HepG2 (cell line): ENCODE data around the gene JOSD1. TPM values are rescaled to one million over a fixed set of nuclear protein-coding genes. Genes with fewer than 3 reads are reported as not detected.

Experiments
- ATAC-seq: fragments of 200-7000 bp; cut with Tn5 transposase; 3 replicates; pipeline ENCODE4 v1.9.1; 2020; ENCODE audit warnings: mild to moderate bottlenecking, moderate library complexity
- BruUV-seq: library from RNA; stranded (reverse); fragments of 400-500 nt; replicated peaks from 2 replicates; lab custom pipeline; 2021; lab: Mats Ljungman, UMichigan
- CTCF ChIA-PET: fragments of 300-600 bp; formaldehyde crosslinking; extraction: SDS; loops from one replicate; lab custom pipeline; 2021; ENCODE audit warnings: low total read pairs, inconsistent platforms, low intra/inter-chr PET ratio; lab: Yijun Ruan, JAX
- POLR2A ChIA-PET: fragments of 350-600 bp; sonication (Branson Sonifier 250); formaldehyde crosslinking; loops from one replicate; lab custom pipeline; 2020; ENCODE audit warnings: antibody characterized with exemption, inconsistent platforms; lab: Yijun Ruan, JAX
- DNase-seq: peaks from one replicate; pipeline ENCODE4 v3.0.0-alpha.2; 2015; ENCODE audit warnings: low spot score
- FAIRE-seq: peaks from 3 replicates; lab custom pipeline; 2011; peaks lifted over from hg19 to GRCh38; lab: Jason Lieb, UNC
- H2AFZ ChIP-seq: one replicate; pipeline ENCODE4 v1.6.1; 2011; ENCODE audit warnings: low read length, inconsistent platforms
- H3K27ac ChIP-seq: fragments of 300-600 bp; 3 replicates; pipeline ENCODE4 v1.8.0; 2011; ENCODE audit warnings: mixed run types, mild to moderate bottlenecking, mixed read lengths, low read length, inconsistent platforms; ENCODE audit not compliant: insufficient read depth; ENCODE audit errors: extremely low read length
- H3K27me3 ChIP-seq, 2 experiments: fragments of 200-600 bp in 1 of 2; 2 replicates in 1 of 2; 3 replicates in 1 of 2; pipeline versions ENCODE4 v1.6.0 to v1.8.0; 2011; ENCODE audit warnings: low read length in 2 of 2, mild to moderate bottlenecking in 2 of 2, moderate library complexity in 2 of 2, inconsistent platforms in 1 of 2; ENCODE audit not compliant: insufficient read depth in 2 of 2, control insufficient read depth in 1 of 2
- H3K36me3 ChIP-seq, 2 experiments: fragments of 200-600 bp in 1 of 2; replicated peaks in 1 of 2; 2 replicates in 1 of 2; 3 replicates in 1 of 2; pipeline versions ENCODE4 v1.5.1 to v1.8.0; 2011; ENCODE audit warnings: low read length in 2 of 2, inconsistent platforms in 1 of 2; ENCODE audit not compliant: insufficient read depth in 2 of 2, control insufficient read depth in 1 of 2
- H3K4me1 ChIP-seq: 2 replicates; pipeline ENCODE4 v1.5.1; 2012; ENCODE audit warnings: low read length, inconsistent platforms; ENCODE audit not compliant: insufficient read depth
- H3K4me2 ChIP-seq: 2 replicates; pipeline ENCODE4 v1.6.0; 2011; ENCODE audit warnings: low read depth, low read length, inconsistent platforms
- H3K4me3 ChIP-seq, 3 experiments: fragments of 200-600 bp in 1 of 3; sonication (generic), shearing (Covaris generic) in 1 of 3; replicated peaks in 1 of 3; 2 replicates each; pipeline ENCODE4 v1.5.1; 2011 to 2016; ENCODE audit warnings: low read length in 3 of 3, inconsistent platforms in 2 of 3, low read depth in 2 of 3, mild to moderate bottlenecking in 2 of 3, control low read depth in 1 of 3, mixed read lengths in 1 of 3; ENCODE audit not compliant: insufficient read depth in 1 of 3
- H3K79me2 ChIP-seq: one replicate; pipeline ENCODE4 v1.6.1; 2011; ENCODE audit warnings: low read length, inconsistent platforms; ENCODE audit not compliant: insufficient read depth
- H3K9ac ChIP-seq: 2 replicates; pipeline ENCODE4 v1.6.0; 2011; ENCODE audit warnings: mild to moderate bottlenecking, low read depth, low read length, inconsistent platforms; ENCODE audit not compliant: insufficient read depth
- H3K9me3 ChIP-seq: 2 replicates; pipeline ENCODE4 v1.5.1; 2012; ENCODE audit warnings: mild to moderate bottlenecking, low read length
- H4K20me1 ChIP-seq: 2 replicates; pipeline ENCODE4 v1.6.0; 2011; ENCODE audit warnings: inconsistent platforms, mild to moderate bottlenecking, low read length, moderate library complexity; ENCODE audit not compliant: insufficient read depth
- DR1 ChIP-seq: sonication (generic); formaldehyde crosslinking; IDR thresholded peaks from 2 replicates; pipeline ENCODE4 v1.8.0; 2021; ENCODE audit warnings: mild to moderate bottlenecking, missing genetic modification reagents, inconsistent platforms
- EHMT2 ChIP-seq: fragments of 200-600 bp; sonication (generic); IDR thresholded peaks from 2 replicates; pipeline ENCODE4 v1.7.0; 2017; ENCODE audit warnings: antibody characterized with exemption, low read depth, low read length, borderline replicate concordance
- GABPB1 ChIP-seq: IDR thresholded peaks from 2 replicates; pipeline ENCODE4 v1.6.1; 2016; ENCODE audit warnings: mild to moderate bottlenecking, missing genetic modification reagents, moderate library complexity, missing compliant biosample characterization
- HNRNPL ChIP-seq: fragments of 200-400 bp; formaldehyde crosslinking; IDR thresholded peaks from 2 replicates; pipeline ENCODE4 v1.6.1; 2017; ENCODE audit warnings: mild to moderate bottlenecking, low read depth, low read length
- HOXD1 ChIP-seq: sonication (generic); formaldehyde crosslinking; IDR thresholded peaks from 2 replicates; pipeline ENCODE4 v1.5.0; 2020; ENCODE audit warnings: missing genetic modification reagents
- JUNB ChIP-seq: sonication (generic); formaldehyde crosslinking; IDR thresholded peaks from 2 replicates; pipeline ENCODE4 v1.8.0; 2022; ENCODE audit warnings: missing genetic modification reagents, mild to moderate bottlenecking, borderline replicate concordance
- KMT2B ChIP-seq: IDR thresholded peaks from 2 replicates; pipeline ENCODE4 v1.6.1; 2016; ENCODE audit warnings: missing genetic modification reagents, missing compliant biosample characterization
- MAFF ChIP-seq: IDR thresholded peaks from 2 replicates; pipeline ENCODE4 v1.6.1; 2011; ENCODE audit warnings: low read depth, low read length, improper control_type of control experiment
- NCOA2 ChIP-seq: sonication (generic); formaldehyde crosslinking; IDR thresholded peaks from 2 replicates; pipeline ENCODE4 v1.8.0; 2022; ENCODE audit warnings: inconsistent platforms
- RBFOX2 ChIP-seq: fragments of 200-400 bp; formaldehyde crosslinking; IDR thresholded peaks from 2 replicates; pipeline ENCODE4 v1.6.1; 2017; ENCODE audit warnings: low read depth, mild to moderate bottlenecking, low read length
- SMARCC2 ChIP-seq: fragments of 450-650 bp; IDR thresholded peaks from 2 replicates; pipeline ENCODE4 v1.6.1; 2017; ENCODE audit warnings: antibody characterized with exemption, mild to moderate bottlenecking
- ZNF207 ChIP-seq: fragments of 450-650 bp; IDR thresholded peaks from 2 replicates; pipeline ENCODE4 v1.6.1; 2016; ENCODE audit warnings: antibody characterized with exemption, borderline replicate concordance
- ZNF235 ChIP-seq: sonication (generic); formaldehyde crosslinking; IDR thresholded peaks from 2 replicates; pipeline ENCODE4 v1.8.1; 2023; ENCODE audit warnings: mild to moderate bottlenecking, missing genetic modification reagents, borderline replicate concordance
- ZNF337 ChIP-seq: sonication (generic); formaldehyde crosslinking; IDR thresholded peaks from 2 replicates; pipeline ENCODE4 v1.5.1; 2020; ENCODE audit warnings: missing genetic modification reagents, low read depth, mild to moderate bottlenecking, borderline replicate concordance
- ZNF34 ChIP-seq: sonication (generic); formaldehyde crosslinking; IDR thresholded peaks from 2 replicates; pipeline ENCODE4 v1.4.0; 2020; ENCODE audit warnings: mild to moderate bottlenecking, missing genetic modification reagents, borderline replicate concordance
- ZNF441 ChIP-seq: sonication (generic); formaldehyde crosslinking; IDR thresholded peaks from 2 replicates; pipeline ENCODE4 v1.7.0; 2021; ENCODE audit warnings: missing genetic modification reagents, borderline replicate concordance
- ZNF709 ChIP-seq: sonication (generic); formaldehyde crosslinking; IDR thresholded peaks from 2 replicates; pipeline ENCODE4 v1.5.0; 2020; ENCODE audit warnings: mild to moderate bottlenecking, missing genetic modification reagents
- WGBS: methylation state at CpG from one replicate; pipeline ENCODE4 v1.1.6; 2017; ENCODE audit warnings: low lambda C conversion rate; 5-methylcytosine and 5-hydroxymethylcytosine counted together
- in situ Hi-C: cut with HindIII; loops from 2 replicates; pipeline ENCODE4 v1.10.0; 2017; ENCODE audit warnings: low pct_unique_long_range_greater_than_20kb; ENCODE audit not compliant: extremely low pct_ligation_motif_present
- intact Hi-C: fragments of 100-400 bp; cut with micrococcal nuclease; formaldehyde crosslinking; loops from one replicate; pipeline ENCODE4 v1.10.0; 2022; ENCODE audit not compliant: unreplicated experiment
- polyA plus RNA-seq, 8 experiments: library from polyadenylated mRNA; depleted of rRNA in 3 of 8; stranded (reverse) in 7 of 8; unstranded in 1 of 8; fragments of >200 nt; fragmentation: Illumina TruSeq in 4 of 8; extraction: Trizol in 4 of 8; gene quantifications; 2 replicates each; pipeline versions ENCODE4 v1.2.1 to v1.2.3, GENCODE V29; 2011 to 2016; ENCODE audit warnings: low read depth in 4 of 8, missing spikeins in 1 of 8, mixed read lengths in 1 of 8; ENCODE audit not compliant: insufficient read depth in 1 of 8
- total RNA-seq, 5 experiments: library from RNA; depleted of rRNA; stranded (reverse); fragments of >200 nt; fragmentation: Illumina TruSeq; extraction: Trizol; gene quantifications; 2 replicates each; pipeline ENCODE4 v1.2.3, GENCODE V29; 2016; ENCODE audit warnings: low read depth in 1 of 5
- TF ChIP-seq, protein P1 (sequence below): sonication (generic); formaldehyde crosslinking; conservative IDR thresholded peaks from 2 replicates; pipeline ENCODE4 v1.8.0; 2022; ENCODE audit warnings: low read depth, missing genetic modification reagents
- TF ChIP-seq, protein P2 (sequence below): sonication (generic); formaldehyde crosslinking; IDR thresholded peaks from 2 replicates; pipeline ENCODE4 v1.5.1; 2020; ENCODE audit warnings: missing genetic modification reagents, mild to moderate bottlenecking, borderline replicate concordance
- TF ChIP-seq, protein P3 (sequence below): IDR thresholded peaks from 2 replicates; pipeline ENCODE4 v1.6.1; 2016; ENCODE audit warnings: mild to moderate bottlenecking, missing biosample characterization, missing genetic modification reagents
- TF ChIP-seq, protein P4 (sequence below): sonication (generic); formaldehyde crosslinking; IDR thresholded peaks from 2 replicates; pipeline ENCODE4 v1.5.0; 2020; ENCODE audit warnings: missing genetic modification reagents, mild to moderate bottlenecking, borderline replicate concordance

JOSD1 gene
- total and polyA plus RNA-seq, 2 of the 13 experiments (the other 11 are each of a cell fraction or from before 2014, with no cell fraction given), result 31.7 to 38.4 TPM

DNA sequence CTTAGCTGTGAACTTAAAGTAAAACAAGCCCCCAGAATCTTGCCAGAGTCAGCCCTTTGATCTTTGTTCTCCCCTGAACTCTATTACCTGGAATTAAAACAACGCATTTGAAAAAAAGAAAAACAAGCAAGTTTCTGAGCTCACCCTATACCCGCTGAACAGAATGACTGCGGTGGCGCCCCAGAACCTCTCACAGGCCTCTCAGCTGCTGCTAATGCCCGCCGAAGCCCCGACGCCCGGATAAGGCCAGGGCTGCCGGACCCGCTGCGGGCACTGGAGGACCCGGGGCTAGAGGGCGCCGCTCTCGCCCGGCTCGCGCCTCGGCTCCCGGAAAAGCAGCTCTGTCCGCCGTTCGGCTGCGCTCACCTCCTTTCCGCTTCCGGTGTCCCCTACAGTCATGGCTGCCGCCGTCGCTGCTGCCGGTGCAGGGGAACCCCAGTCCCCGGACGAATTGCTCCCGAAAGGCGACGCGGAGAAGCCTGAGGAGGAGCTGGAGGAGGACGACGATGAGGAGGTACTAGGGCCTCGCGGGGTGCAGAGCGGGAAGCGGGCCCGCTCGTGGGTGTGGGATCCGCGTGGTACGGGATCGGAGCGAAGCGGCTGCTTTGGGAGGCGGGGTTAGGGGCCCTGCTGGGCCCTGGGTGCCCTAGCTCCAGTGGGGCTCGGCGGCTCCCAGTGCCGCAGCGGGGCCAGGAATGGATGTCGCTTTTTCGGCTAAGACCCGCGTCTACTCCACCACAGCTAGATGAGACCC is 19.0 kb downstream of the JOSD1 start, which contains the start of gene TOMM22:
Gene TOMM22, plus strand, starts transcription at position 376 of the 754 bp plus-strand sequence. Its CDS starts 22 bp downstream, at position 398.
- no peaks in the 10 kb centered on the region for H3K27me3 ChIP-seq
- no peaks in the 10 kb centered on the region for H4K20me1 ChIP-seq
- ATAC-seq, result peak; percentile 99
- ChIA-PET CTCF (no interaction called here), POLR2A (interaction anchor here (0.7 to 4.7 kb wide), 15 partner anchors 10 to 283 kb away, joined by 3 to 102 read pairs (median 4); partner anchors contain the start of genes GTPBP1, JOSD1, NPTXR and SUN2)
- peak within 1 kb of the TSS; percentile 76 for H3K27ac ChIP-seq
- no peaks in the 10 kb centered on the region for H3K9me3 ChIP-seq
- no peak for FAIRE-seq
- peaks cover 11 to 32% of the 10 kb centered on the region in 2 experiments; a peak in 4 of 5 replicates for H3K36me3 ChIP-seq
- peak within 1 kb of the TSS; percentile 98 to 99 (median 99) for H3K4me3 ChIP-seq
- BruUV-seq, result no TSS peak
- 0% methylated on average over 8 of the region's 60 CpGs for WGBS
- peaks cover 30% of the 10 kb centered on the region for H3K4me1 ChIP-seq
- H2AFZ ChIP-seq, result no peak within 1 kb of the TSS
- in situ Hi-C loops (no loop called here), intact Hi-C loops (no loop called here)
- peak; percentile 75 for DNase-seq
- H3K9ac ChIP-seq, result peak within 1 kb of the TSS; percentile 94
- H3K79me2 ChIP-seq, result peaks cover 11% of the 10 kb centered on the region
- peak within 1 kb of the TSS; percentile 94 for H3K4me2 ChIP-seq
- TF ChIP-seq HOXD1 (CRISPR knock-in tag) (peak; percentile 84; the same call in 1 of the 2 replicates), RBFOX2 (peak; percentile 100), NCOA2 (CRISPR knock-in tag) (peak; percentile 66), EHMT2 (no peak), ZNF709 (CRISPR knock-in tag) (peak; percentile 59; the same call in 1 of the 2 replicates), GABPB1 (CRISPR knock-in tag) (peak; percentile 100), KMT2B (CRISPR knock-in tag) (peak; percentile 96), SMARCC2 (no peak), ZNF337 (CRISPR knock-in tag) (peak; percentile 96), ZNF441 (no peak), ZNF34 (CRISPR knock-in tag) (no peak), DR1 (CRISPR knock-in tag) (peak; percentile 81), JUNB (CRISPR knock-in tag) (0 out of 2 replicates have a peak, but pooled peaks have one; percentile 28), ZNF207 (no peak), HNRNPL (peak; percentile 85), MAFF (no peak), ZNF235 (peak; percentile 92)
- TF ChIP-seq, protein P1, sequence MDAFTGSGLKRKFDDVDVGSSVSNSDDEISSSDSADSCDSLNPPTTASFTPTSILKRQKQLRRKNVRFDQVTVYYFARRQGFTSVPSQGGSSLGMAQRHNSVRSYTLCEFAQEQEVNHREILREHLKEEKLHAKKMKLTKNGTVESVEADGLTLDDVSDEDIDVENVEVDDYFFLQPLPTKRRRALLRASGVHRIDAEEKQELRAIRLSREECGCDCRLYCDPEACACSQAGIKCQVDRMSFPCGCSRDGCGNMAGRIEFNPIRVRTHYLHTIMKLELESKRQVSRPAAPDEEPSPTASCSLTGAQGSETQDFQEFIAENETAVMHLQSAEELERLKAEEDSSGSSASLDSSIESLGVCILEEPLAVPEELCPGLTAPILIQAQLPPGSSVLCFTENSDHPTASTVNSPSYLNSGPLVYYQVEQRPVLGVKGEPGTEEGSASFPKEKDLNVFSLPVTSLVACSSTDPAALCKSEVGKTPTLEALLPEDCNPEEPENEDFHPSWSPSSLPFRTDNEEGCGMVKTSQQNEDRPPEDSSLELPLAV (CRISPR knock-in tag), result no peak
- TF ChIP-seq, protein P2, sequence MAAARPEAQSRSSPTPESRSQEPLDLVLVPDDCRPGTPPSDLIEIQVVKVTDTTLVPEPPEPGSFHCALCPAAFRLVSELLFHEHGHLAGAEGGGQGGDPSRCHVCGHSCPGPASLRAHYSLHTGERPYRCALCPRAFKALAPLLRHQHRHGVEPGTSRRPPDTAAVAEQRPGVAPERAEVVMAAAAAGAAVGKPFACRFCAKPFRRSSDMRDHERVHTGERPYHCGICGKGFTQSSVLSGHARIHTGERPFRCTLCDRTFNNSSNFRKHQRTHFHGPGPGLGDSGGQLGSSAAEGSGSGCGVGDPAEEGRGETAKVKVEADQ, result peak; percentile 94; the same call in 1 of the 2 replicates
- TF ChIP-seq, protein P3, sequence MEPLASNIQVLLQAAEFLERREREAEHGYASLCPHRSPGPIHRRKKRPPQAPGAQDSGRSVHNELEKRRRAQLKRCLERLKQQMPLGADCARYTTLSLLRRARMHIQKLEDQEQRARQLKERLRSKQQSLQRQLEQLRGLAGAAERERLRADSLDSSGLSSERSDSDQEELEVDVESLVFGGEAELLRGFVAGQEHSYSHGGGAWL (CRISPR knock-in tag), result peak; percentile 94; the same call in 1 of the 2 replicates
- TF ChIP-seq, protein P4, sequence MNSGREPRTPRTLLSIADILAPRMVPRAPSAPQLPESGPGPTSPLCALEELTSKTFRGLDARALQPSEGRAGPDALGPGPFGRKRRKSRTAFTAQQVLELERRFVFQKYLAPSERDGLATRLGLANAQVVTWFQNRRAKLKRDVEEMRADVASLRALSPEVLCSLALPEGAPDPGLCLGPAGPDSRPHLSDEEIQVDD, result peak; percentile 81; the same call in 1 of the 2 replicates
